Measurements from ENCODE around the gene ITPKA.
"Not testable (repeated sequence)": the region's sequence is repeated elsewhere in the genome, so short reads cannot be mapped to it uniquely, and the experiment has no call there.

Gene ITPKA

GRCh38 chr15:41493205-41493901 is at the start of gene ITPKA:
Gene ITPKA (plus strand): TSS chr15:41493874. CDS start chr15:41493928, 54 bp downstream.
- FAIRE-seq, result no peak

- no peak for FAIRE-seq
Observed at GRCh38 chr15:41445399-41445798, 48.3 kb upstream of the ITPKA start.

- no peak for FAIRE-seq
Observed at GRCh38 chr15:41462084-41462795, 31.4 kb upstream of the ITPKA start.

- no peak for FAIRE-seq
Observed at GRCh38 chr15:41464889-41465580, 28.6 kb upstream of the ITPKA start.

- FAIRE-seq, result no peak
Observed at GRCh38 chr15:41465822-41466421, 27.8 kb upstream of the ITPKA start.

- no peak for FAIRE-seq
Observed at GRCh38 chr15:41466711-41467110, 27.0 kb upstream of the ITPKA start.

GRCh38 chr15:41469644-41470043 is 24.0 kb upstream of the ITPKA start:
- FAIRE-seq, result not testable (repeated sequence)

- FAIRE-seq, result no peak
Observed at GRCh38 chr15:41473418-41473817, 20.3 kb upstream of the ITPKA start.

GRCh38 chr15:41474436-41474835 is 19.2 kb upstream of the ITPKA start:
- no peak for FAIRE-seq

- no peak for FAIRE-seq
Observed at GRCh38 chr15:41474941-41475340, 18.7 kb upstream of the ITPKA start.

GRCh38 chr15:41476416-41477048 is 17.1 kb upstream of the ITPKA start:
- FAIRE-seq, result no peak

GRCh38 chr15:41480396-41481140 is 13.1 kb upstream of the ITPKA start:
- no peak for FAIRE-seq

- FAIRE-seq, result peak; percentile 85
Observed at GRCh38 chr15:41482110-41482877, 11.4 kb upstream of the ITPKA start.

GRCh38 chr15:41483115-41483514 is 10.6 kb upstream of the ITPKA start:
- no peak for FAIRE-seq

GRCh38 chr15:41483519-41483918 is 10.2 kb upstream of the ITPKA start:
- no peak for FAIRE-seq

- FAIRE-seq, result no peak
Observed at GRCh38 chr15:41484937-41485625, 8.6 kb upstream of the ITPKA start.

GRCh38 chr15:41486286-41486685 is 7.4 kb upstream of the ITPKA start:
- no peak for FAIRE-seq

GRCh38 chr15:41487381-41487780 is 6.3 kb upstream of the ITPKA start:
- FAIRE-seq, result no peak

GRCh38 chr15:41487802-41488201 is 5.9 kb upstream of the ITPKA start:
- FAIRE-seq, result no peak

GRCh38 chr15:41489641-41490040 is 4.0 kb upstream of the ITPKA start:
- FAIRE-seq, result no peak

- no peak for FAIRE-seq
Observed at GRCh38 chr15:41490355-41490754, 3.3 kb upstream of the ITPKA start.
